ENCODE results near the gene GABPB2.
"Not testable (repeated sequence)": the region's sequence is repeated elsewhere in the genome, so short reads cannot be mapped to it uniquely, and the experiment has no call there.

Gene GABPB2

GRCh38 chr1:151060007-151060656 is 10.4 kb upstream of the GABPB2 start, which contains the start of gene MLLT11:
Gene MLLT11 (plus strand): TSS chr1:151060397. CDS start chr1:151067225, 6,828 bp downstream.
- DNase-seq, result peak; percentile 70

GRCh38 chr1:151060657-151061421 is 9.7 kb upstream of the GABPB2 start:
- DNase-seq, result peak; percentile 45

GRCh38 chr1:151061704-151062103 is 8.9 kb upstream of the GABPB2 start:
- no peak for DNase-seq

DNA sequence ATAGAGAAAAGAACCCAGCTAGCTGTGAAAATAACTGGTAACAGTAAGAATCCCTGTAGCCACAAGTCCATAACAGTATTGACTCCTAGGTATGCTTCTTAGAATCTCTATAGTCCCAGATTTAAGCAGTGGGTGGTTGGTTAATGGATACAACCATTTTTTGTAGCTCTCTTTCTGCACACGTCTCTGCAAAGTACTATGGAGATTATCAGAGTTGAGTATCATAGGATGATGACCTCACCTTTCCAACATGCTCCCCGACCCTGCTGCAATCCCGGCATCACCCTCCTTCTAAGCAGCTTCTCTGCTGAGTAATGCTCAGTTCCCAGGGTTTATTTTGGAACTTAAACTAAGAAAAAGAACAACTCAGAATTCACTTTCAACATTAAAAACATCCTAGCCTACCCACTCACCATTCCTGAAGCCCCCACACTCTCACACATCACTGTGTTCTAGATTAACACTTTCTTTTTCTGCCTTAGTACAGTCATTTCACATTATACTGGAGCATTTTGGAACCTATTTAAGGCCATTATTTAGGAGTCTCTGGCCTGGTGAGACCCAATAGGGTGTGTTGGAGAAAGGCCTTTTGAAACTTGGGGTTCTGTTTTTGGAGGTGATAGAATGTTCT is 7.7 kb upstream of the GABPB2 start:
- peak; percentile 51 for DNase-seq

DNA sequence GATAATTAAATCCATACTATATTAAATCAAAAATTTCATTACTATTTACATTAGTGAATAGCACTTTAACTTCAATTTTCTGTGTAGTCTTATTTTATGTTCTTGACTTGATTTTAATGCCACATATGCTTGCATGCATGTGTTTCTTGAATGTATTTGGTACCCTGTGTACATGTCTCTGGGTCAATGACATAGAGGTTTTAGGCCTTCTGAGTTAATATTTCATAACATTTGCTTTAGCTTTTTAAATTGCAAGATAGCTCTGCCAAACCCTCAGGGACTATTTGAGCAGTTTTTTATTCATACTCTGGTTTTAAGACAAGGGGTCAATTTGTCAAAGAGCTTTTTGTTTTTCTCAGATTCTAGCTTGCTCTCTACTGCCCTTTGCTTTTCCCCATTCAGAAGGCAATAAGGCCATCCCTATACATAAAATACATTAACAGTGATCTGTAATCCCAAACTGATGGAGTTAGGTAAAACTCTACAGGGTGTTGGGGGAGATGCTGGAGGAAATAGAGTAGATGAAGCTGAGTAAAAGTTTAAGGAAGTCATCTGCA is 5.4 kb upstream of the GABPB2 start:
- DNase-seq, result no peak

DNA sequence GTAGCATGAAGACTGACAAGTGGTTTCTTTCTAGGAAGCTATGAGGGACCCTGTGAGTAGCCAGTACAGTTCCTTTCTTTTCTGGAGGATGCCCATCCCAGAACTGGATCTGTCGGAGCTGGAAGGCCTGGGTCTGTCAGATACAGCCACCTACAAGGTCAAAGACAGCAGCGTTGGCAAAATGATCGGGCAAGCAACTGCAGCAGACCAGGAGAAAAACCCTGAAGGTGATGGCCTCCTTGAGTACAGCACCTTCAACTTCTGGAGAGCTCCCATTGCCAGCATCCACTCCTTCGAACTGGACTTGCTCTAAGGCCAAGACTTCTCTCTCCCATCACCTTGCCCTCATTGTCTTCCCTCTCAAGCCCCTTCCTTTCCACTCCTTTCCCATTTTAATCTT is 3.4 kb upstream of the GABPB2 start:
- DNase-seq, result no peak

DNA sequence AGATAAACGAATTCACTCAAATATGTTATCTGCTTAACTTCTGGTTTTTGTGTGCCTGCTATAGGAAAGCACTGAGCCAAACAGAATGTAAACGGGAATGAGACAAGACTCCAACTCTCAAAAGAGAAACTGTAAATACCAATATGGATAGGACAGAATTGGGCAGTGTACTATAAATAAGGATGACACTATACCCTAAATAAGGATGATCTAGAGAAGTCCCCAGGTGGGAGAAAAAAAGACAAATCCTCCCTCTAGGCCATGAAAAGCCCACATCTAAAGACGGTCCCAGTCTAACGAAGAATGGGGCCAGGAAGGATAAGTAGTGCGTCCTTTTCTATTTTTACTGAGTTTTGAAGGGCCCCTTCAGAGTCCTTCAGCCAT is 1.5 kb upstream of the GABPB2 start:
- no peak for DNase-seq

- no peak for DNase-seq
Measured at GRCh38 chr1:151072224-151072623, 1.7 kb downstream of the GABPB2 start.

- DNase-seq, result no peak
Measured at GRCh38 chr1:151085953-151086559, 15.5 kb downstream of the GABPB2 start.

GRCh38 chr1:151097426-151097825 is 26.9 kb downstream of the GABPB2 start:
- not testable (repeated sequence) for DNase-seq

DNA sequence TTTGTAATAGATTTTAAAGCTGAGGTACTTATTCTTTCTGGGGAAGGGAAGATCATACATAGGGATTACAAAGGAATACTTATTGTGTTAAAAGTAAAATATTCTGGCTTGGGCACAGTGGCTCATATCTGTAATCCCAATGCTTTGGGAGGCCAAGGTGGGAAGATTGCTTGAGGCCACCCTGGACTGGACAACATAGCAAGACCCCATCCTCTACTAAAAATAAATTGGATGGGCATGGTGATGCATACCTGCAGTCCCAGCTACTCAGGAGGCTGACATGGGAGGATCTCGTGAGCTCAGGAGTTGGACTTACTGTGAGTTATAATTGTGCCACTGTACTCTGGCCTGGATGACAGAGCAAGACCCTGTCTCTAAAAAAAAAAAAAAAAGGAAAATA is 27.6 kb downstream of the GABPB2 start:
- DNase-seq, result no peak

DNA sequence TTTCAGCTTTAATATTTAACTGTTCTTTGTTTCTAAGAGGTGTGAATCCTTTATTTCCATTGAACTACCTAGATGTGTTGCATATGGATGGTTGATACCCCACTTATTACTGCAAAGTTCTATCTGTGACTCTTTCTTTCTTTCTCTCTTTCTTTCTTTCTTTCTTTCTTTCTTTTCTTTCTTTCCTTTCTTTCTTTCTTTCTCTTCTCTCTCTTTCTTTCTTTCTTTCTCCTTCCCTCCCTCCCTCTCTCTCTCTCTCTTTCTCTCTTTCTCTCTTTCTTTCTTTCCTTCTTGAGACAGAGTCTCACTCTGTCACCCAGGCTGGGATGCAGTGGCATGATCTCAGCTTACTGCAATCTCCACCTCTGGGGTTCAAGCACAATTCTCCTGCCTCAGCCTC is 34.1 kb downstream of the GABPB2 start:
- no peak for DNase-seq

- DNase-seq, result no peak
Measured at GRCh38 chr1:151106894-151107293, 36.3 kb downstream of the GABPB2 start.

DNA sequence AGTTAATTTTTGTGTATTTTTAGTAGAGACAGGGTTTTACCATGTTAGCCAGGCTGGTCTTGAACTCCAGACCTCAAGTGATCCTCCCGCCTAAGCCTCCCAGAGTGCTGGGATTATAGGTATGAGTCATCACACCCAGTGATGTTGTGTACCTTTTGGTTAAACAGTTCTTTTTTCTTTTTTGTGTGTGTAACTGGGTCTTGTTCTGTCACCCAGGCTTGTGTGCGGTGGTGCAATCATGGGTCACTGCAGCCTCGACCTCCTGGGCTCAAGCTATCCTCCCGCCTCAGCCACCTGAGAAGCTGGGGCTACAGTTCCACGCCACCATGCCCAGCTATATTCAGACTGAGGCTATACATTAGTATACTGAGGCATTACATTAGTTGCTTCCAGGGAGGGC is 37.8 kb downstream of the GABPB2 start:
- no peak for DNase-seq

DNA sequence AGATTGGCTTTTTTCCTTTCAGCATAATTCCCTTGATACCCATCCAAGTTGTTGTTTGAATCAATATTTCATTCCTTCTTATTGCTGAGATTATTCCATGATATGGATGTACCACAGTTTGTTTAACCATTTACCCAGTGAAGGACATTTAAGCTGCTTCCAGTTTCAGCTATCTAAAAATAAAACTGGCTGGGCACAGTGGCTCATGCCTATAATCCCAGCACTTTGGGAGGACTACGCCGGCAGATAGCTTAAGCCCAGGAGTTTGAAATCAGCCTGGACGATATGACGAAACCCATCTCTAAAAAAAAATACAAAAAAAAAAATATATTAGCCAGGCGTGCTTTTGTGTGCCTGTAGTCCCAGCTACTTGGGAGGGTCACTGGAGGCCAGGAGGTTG is 43.3 kb downstream of the GABPB2 start:
- no peak for DNase-seq

- no peak for DNase-seq
Measured at GRCh38 chr1:151124763-151125403, 54.3 kb downstream of the GABPB2 start.

GRCh38 chr1:151128800-151129199 is 58.2 kb downstream of the GABPB2 start:
- DNase-seq, result no peak

- DNase-seq, result peak; percentile 13
Measured at GRCh38 chr1:151130987-151131586, 60.5 kb downstream of the GABPB2 start.

DNA sequence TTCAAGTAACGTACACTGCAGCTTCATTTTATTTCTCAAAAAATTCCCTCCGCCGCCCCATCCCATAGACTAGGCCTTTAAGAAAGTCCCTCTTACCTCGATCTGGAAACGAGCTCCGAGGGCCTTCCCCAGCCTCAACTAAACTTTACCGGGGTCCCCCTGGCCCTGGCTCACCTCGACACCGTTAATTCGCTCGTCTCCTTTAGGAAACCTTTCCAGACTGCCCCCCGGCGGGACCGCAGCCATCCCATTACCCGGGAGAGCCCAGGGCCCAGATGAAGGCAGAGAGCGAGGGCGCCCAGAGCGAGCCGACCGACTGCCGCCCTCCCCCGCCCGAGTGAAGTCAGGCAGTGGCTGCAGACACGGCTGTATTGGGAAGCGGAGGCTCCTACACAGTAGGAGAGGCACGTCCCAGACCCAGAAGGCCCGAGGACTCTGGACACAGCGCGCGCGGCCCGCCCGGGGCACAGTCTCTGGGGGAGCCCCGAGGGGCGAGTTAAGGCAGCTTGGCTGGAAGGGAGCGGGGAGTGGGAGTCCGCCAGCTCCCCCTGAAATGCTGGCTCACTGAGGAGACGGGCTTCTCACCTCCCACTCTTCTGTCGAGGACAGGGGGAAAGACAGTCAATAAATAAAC is 61.3 kb downstream of the GABPB2 start:
- DNase-seq, result no peak

DNA sequence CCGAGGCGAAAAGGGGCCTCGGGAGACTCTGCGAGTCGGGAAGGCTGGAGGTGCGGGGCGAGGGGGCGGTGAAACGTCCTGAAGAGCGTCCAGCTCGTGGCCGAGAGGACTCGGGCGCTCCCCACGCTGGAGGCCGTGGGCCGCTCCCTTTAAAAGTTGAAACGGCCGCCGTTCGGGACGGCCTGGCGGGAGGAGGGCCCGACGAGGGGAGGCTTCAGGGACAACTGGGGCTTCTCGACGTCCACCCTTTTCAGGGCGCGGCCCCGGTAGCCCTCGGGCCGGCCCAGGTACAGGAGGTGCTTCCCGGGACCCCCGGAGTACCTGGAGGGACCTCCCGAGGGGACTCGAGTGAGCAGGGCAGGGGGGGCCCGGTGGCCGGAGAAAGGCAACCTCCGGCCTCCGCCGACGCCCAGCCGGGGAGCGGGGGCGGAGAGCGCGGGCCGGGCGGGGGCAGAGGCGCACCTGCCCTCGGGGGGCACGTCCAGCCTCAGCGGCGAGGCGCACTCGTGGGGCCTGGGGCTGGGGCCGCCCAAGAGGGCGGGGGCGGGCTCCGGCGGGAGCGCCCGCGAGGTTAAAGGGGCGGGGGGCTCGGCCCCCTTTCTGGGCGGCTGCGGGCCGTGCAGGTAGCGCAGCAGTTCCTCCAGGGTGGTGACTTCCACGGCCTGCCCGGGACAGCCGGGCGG is 61.9 kb downstream of the GABPB2 start:
- DNase-seq, result no peak

All from kidney glomerular epithelial cell (primary cell).